GM19328 (cell line): ENCODE results near the gene CUTC.

Source experiments
- ATAC-seq: cut with Tn5 transposase; IDR thresholded peaks from one replicate; pipeline ENCODE4 v1.9.1; 2021; ENCODE audit warnings: mild to moderate bottlenecking, moderate library complexity; ENCODE audit not compliant: unreplicated experiment

CUTC gene

DNA sequence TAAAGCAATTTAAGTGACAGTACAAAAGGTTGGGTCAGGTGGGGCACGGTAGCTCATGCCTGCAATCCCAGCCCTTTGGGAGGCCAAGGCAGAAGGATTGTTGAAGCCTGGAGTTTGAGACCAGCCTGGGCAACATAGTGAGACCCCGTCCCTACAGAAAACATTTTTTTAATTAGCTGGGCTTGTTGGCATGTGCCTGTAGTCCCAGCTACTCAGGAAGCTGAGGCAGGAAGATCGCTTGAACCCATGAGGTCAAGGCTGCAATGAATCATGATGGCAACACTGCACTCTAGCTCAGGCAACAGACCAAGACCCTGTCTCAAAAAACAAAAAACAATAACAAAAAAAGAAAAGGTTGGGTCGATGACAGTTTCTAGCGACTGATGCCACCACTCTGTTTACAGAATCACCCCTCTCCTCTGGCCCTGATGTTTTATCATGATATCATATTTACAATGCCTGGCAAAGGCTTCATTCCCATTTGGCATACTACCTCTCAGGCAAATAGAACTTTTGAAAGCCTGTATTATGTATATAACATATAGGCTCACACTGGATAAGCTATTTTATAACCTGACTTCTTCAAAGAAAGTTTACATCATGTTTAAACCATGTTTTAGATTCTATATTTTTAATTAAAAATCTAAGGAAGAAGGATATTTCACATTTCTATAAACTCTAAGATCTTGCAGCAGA lies 49.8 kb downstream of the CUTC start:
- ATAC-seq = no peak

- ATAC-seq = no peak
Measured at GRCh38 chr10:99782447-99783286, 50.6 kb downstream of the CUTC start, which contains the start of gene ABCC2. ABCC2 (plus strand) TSS chr10:99782640; CDS start chr10:99782845, 205 bp downstream.

DNA sequence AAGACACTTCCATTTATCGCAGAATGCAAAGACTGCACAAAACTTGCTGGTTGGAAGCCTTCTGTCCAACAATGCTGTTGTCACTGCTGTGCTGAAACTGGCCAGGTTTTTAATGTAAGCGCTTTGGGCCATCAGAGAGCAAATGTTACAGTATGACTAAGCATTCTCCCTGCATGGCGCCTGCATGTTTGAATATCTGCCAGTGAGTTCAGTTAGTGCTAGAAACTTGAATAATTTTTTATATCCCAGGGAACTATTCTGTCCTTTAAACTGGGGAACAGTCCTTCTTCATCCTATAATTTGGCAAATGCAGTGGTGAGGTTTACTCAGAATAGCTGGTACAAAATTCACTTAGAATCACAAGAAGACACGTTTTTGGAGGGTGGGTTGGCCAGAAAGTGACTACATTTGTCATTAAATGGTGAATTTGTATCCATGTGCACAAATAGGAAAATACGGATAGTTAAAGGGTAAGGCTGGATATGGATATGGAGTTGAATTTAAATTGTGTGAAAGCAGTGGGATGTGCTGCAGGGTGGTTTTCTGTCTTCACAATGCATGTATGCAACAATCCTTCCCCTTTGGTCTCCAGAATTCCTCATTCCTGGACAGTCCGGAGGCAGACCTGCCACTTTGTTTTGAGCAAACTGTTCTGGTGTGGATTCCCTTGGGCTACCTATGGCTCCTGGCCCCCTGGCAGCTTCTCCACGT lies 52.1 kb downstream of the CUTC start:
- no peak for ATAC-seq

DNA sequence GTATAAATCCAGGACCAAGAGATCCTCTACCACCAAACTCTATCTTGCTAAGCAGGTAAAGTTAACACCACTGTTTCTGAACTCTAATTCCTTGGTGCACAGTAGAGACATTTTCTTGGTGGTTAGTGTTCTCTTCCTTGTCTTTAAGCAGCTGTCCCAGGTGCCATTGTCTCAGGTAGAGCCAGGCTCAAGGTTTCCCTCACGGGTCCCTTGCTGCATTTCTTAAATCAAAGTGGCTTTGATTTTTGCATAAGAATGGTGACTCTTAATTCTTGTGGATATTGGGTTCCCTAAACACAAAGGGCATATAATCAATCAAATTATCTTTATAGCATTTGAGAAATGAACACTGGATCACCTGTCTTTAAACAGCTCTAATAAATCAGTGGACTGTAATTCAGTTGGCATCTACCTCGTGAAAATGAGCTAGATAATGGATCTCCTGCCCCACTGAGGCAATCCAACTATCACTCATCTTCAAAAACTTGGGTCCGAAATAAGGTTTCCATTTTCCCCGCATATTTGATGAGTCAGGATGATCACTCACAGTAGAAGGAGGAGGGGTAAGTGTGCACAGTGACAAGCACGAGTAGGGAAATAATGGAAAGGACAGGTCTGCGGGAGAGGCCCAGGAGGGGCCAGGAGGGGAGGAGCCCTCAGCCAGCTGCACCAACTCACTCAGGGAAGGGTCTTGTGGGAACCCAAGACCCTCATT lies 52.9 kb downstream of the CUTC start:
- ATAC-seq = no peak

GRCh38 chr10:99785646-99786045 lies 53.6 kb downstream of the CUTC start:
- ATAC-seq = no peak

- ATAC-seq = no peak
Measured at GRCh38 chr10:99787311-99787710, 55.3 kb downstream of the CUTC start.

DNA sequence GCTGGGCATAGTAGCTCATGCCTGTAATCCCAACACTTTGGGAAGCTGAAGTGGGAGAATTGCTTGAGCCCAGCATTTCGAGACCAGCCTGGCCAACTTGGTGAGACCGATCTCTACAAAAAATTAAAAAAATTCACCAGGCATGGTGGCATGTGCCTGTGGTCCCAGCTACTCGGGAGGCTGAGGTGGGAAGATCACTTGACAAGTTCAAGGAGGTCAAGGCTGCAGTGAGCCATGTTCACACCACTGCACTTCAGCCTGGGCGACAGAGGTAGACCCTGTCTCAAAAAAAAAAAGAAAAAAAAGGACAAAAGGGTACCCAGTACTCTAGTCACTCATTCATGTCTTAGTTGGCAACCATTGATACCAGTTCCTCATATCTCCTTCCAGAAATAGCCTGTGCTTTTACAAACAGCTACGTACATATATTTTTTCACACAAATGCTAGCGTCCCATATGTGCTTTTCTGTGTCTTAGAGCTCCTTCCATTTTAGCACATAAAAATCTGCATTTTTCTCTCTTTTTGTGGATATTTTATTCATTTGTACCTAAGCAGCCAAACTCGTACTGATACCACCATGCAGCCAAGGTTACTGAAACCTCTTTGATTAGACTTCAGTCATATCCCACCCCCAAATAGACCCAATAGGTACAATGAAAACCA lies 55.9 kb downstream of the CUTC start:
- no peak for ATAC-seq

DNA sequence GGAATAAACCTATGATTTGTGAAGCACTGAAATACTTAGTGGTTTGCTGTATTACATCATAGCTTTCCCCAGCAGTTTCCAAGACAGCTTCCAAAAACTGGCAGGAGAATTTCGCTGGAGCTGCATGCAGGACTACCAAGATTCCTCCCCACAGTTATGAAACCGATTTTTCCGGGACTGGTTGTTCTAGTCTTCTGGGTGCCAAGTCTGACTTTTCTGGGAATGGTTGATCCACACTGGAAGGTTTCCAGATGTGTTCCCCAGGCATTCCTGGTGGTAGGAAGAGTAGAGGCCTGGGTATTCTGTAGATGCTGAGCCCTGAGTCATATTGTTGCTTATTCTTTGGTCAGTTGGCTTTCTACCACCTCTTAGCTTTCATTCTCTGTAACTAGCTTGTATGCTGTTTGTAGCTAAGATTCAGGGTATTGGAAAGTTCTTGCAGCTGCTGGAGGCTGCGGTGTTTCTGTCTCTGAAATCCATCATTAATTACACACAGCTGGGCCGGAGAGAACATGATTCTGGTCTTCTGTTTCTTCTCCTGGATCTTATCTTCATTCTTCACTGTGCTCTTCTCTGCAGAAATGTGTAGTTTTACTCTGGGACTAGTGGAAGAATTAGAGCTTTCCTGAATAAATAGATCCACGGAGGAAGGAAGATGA lies 56.7 kb downstream of the CUTC start:
- no peak for ATAC-seq

DNA sequence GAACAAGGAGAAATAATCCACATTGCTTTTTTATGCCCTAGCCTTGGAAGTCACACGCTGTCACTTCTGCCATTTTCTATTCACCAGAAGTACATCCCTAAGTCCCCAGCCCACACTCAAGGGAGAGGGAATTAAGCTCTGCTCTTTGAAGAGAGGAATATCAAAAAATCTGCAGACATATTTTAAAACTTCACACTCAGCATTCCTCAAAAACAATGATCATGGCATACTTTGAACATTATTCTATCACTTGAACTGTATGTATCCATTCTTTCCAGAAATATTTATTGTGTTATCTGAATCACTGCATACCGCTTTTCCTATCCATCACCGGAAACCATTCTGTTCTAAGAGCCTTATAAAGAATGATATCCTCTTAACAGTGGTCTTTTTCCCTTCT lies 59.8 kb downstream of the CUTC start:
- no peak for ATAC-seq

DNA sequence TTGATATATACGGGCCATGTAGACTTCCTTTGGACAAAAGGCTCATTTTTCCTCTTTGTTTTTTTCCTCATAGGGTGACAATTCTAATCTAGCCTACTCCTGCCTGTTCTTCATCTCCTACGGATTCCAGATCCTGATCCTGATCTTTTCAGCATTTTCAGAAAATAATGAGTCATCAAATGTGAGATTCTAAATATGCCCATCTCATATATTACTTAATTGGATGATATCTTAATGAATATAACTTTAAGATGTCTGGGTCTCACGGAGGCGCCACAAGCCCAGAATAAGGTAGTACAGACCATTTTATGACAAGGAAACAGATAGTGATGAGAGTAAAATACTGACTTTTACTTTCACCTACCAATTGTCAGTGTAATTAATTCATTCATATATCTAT lies 61.8 kb downstream of the CUTC start:
- ATAC-seq = no peak

GRCh38 chr10:99796928-99797327 lies 64.9 kb downstream of the CUTC start:
- no peak for ATAC-seq

GRCh38 chr10:99798031-99798430 lies 66.0 kb downstream of the CUTC start:
- ATAC-seq = no peak

DNA sequence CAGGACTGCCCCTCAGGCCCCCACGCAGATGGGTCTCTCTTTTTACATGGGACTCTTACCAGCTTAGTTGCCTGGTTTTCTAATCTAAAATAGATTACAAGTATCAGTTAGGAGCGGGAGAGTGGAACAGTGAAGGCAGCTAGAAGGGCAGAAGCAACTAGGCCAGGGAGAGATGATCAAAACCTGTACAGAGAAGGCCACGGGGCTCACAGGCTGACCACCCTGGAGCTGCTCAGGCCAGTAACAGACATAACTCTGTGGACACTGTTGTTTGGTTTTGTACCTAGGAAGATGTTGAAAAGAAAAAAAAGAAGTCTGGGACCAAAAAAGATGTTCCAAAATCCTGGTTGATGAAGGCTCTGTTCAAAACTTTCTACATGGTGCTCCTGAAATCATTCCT lies 66.9 kb downstream of the CUTC start:
- ATAC-seq = no peak

GRCh38 chr10:99799613-99800012 lies 67.6 kb downstream of the CUTC start:
- ATAC-seq = no peak

GRCh38 chr10:99804471-99804870 lies 72.4 kb downstream of the CUTC start:
- ATAC-seq = no peak

DNA sequence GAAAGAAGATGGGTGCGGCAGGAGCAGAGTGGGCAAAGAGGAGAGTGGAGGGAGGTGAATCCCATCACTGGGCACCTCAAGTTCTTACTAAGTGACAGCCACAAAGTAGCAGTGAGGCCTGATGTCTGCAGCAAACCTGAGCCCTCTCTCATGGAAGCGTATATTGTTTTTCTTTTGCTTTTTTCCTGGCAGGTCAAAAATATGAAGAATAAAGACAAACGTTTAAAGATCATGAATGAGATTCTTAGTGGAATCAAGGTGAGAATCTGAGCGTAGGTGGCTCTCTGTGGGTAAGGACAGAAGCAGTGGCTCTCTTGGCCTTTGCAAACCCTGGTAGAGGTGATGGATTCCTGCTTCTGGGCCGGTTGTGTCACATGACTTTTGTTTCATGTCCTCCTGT lies 73.2 kb downstream of the CUTC start:
- no peak for ATAC-seq
